NB4 (cell line): Measurements from ENCODE around the gene TFF2.

ENCODE experiments used
- DNase-seq: peaks from one replicate; pipeline ENCODE4 v3.0.0; 2010; ENCODE audit warnings: low read depth
- H3K4me3 ChIP-seq: one replicate; pipeline ENCODE4 v1.5.1; 2011; ENCODE audit warnings: mild to moderate bottlenecking, low read depth, low read length, moderate library complexity
- CTCF ChIP-seq: IDR thresholded peaks from one replicate; pipeline ENCODE4 v1.5.1; 2012; ENCODE audit warnings: low read depth, low read length
- MAX ChIP-seq: IDR thresholded peaks from 2 replicates; pipeline ENCODE4 v1.6.1; 2011; ENCODE audit warnings: low read depth, low read length
- MYC ChIP-seq: IDR thresholded peaks from 2 replicates; pipeline ENCODE4 v1.6.1; 2011; ENCODE audit warnings: low read depth, low read length
- POLR2A ChIP-seq: IDR thresholded peaks from 2 replicates; pipeline ENCODE4 v1.6.1; 2011; ENCODE audit warnings: mild to moderate bottlenecking; ENCODE audit not compliant: insufficient read length; ENCODE audit errors: extremely low read depth

TFF2 gene

GRCh38 chr21:42386034-42386591 is 35.3 kb upstream of the TFF2 start:
- TF ChIP-seq POLR2A (no peak), MYC (no peak), CTCF (no peak), MAX (no peak)
- no peak for DNase-seq
- no peak overlapping the region for H3K4me3 ChIP-seq

GRCh38 chr21:42385619-42386018 is 34.8 kb upstream of the TFF2 start:
- DNase-seq: no peak
- TF ChIP-seq CTCF (no peak), POLR2A (no peak), MAX (no peak), MYC (no peak)
- no peak overlapping the region for H3K4me3 ChIP-seq

GRCh38 chr21:42384989-42385388 is 34.2 kb upstream of the TFF2 start:
- TF ChIP-seq MYC: no peak
- TF ChIP-seq CTCF: no peak
- no peak for TF ChIP-seq POLR2A
- TF ChIP-seq MAX: no peak
- no peak overlapping the region for H3K4me3 ChIP-seq
- peak; percentile 31 for DNase-seq

- peak; percentile 34 for DNase-seq
- no peak for TF ChIP-seq MYC
- TF ChIP-seq MAX: no peak
- no peak for TF ChIP-seq POLR2A
- TF ChIP-seq CTCF: no peak
Observed at GRCh38 chr21:42384156-42384945, 33.6 kb upstream of the TFF2 start.

GRCh38 chr21:42383331-42383730 is 32.5 kb upstream of the TFF2 start:
- no peak for DNase-seq
- H3K4me3 ChIP-seq: no peak overlapping the region
- TF ChIP-seq CTCF (no peak), MAX (no peak), POLR2A (no peak), MYC (no peak)

More at GRCh38 chr21:42384156-42384945, 33.6 kb upstream of the TFF2 start:
- no peak overlapping the region for H3K4me3 ChIP-seq
